Measurements from ENCODE around the gene PRPF19. TPM values are rescaled to one million over a fixed set of nuclear protein-coding genes. Genes with fewer than 3 reads are reported as not detected.
A peak's percentile ranks its signal among the peaks of the same experiment; 100 is the strongest.

PRPF19 gene
- total RNA-seq, 2 donors from 2014 or later, result 22.1 to 27.0 TPM

DNA sequence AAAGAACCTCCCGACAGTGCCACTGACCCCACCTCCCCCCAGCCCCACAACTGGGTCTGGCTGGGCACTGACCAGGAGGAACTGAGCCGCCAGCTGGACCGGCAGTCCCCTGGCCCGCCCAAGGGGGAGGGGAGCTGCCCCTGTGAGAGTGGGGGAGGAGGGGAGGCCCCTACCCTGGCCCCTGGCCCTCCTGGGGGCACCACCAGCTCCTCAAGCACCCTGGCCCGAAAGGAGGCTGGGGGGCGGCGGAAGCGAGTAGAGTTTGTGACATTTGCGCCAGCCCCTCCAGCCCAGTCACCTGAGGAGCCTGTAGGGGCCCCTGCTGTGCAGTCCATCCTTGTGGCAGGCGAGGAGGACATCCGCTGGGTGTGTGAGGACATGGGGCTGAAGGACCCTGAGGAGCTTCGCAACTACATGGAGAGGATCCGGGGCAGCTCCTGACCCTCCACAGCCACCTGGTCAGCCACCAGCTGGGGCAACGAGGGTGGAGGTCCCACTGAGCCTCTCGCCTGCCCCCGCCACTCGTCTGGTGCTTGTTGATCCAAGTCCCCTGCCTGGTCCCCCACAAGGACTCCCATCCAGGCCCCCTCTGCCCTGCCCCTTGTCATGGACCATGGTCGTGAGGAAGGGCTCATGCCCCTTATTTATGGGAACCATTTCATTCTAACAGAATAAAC, 30.2 kb upstream of the PRPF19 start:
- no peak overlapping the region for H3K4me3 ChIP-seq
- intact Hi-C loops (cut with DNase I), result no loop called here
- DNase-seq (no peak), ATAC-seq (no peak)
- WGBS, 2 donors, result 82 to 88% methylated on average over 5 to 16 of the region's 18 CpGs
- peaks cover 9% of the 10 kb centered on the region for H3K4me1 ChIP-seq
- H3K27me3 ChIP-seq, result no peaks in the 10 kb centered on the region
- no peaks in the 10 kb centered on the region for H3K36me3 ChIP-seq (replicated peaks in 1 of 2; ENCODE audit: insufficient read depth in 1 of 2, low read depth in 2 of 2)
- H3K27ac ChIP-seq, result peak overlapping the region in 1 of 4 donors; percentile 1
- no peak for TF ChIP-seq POLR2A (IDR thresholded peaks at IDR 0.05)
- no peaks in the 10 kb centered on the region for H3K9me3 ChIP-seq

DNA sequence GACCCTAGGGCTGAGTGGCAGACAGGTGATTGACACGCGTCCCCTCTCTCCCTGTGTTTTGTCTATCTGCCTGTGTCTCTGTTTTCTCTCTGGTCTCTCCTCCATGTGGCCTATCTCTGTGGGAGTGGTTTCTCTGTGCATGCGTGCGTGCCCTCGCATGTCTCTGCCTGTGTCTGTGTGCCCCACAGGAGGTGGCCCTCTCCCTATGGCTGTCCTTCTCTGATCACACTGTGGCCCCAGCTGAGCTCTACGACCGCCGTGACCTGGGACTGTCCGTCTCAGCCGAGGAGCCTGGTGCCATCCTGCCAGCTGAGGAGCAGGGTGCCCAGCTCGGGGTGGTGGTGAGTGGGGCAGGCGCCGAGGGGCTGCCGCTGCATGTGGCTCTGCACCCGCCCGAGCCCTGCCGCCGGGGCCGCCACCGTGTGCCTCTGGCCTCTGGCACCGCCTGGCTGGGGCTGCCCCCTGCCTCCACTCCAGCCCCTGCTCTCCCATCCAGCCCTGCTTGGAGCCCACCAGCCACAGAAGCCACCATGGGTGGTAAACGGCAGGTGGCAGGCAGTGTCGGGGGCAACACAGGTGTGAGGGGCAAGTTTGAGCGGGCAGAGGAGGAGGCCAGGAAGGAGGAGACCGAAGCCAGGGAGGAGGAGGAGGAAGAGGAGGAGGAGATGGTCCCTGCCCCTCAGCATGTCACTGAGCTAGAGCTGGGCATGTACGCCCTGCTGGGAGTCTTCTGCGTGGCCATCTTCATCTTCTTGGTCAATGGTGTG, 29.5 kb upstream of the PRPF19 start:
- H3K4me3 ChIP-seq, result no peak overlapping the region
- H3K27ac ChIP-seq, result no peak overlapping the region
- H3K36me3 ChIP-seq (replicated peaks in 1 of 2; ENCODE audit: insufficient read depth in 1 of 2, low read depth in 2 of 2), result no peaks in the 10 kb centered on the region
- H3K4me1 ChIP-seq, result peaks cover 9% of the 10 kb centered on the region
- WGBS, 2 donors, result 87 to 89% methylated on average over 14 to 24 of the region's 27 CpGs
- H3K27me3 ChIP-seq, result no peaks in the 10 kb centered on the region
- TF ChIP-seq, protein P1, sequence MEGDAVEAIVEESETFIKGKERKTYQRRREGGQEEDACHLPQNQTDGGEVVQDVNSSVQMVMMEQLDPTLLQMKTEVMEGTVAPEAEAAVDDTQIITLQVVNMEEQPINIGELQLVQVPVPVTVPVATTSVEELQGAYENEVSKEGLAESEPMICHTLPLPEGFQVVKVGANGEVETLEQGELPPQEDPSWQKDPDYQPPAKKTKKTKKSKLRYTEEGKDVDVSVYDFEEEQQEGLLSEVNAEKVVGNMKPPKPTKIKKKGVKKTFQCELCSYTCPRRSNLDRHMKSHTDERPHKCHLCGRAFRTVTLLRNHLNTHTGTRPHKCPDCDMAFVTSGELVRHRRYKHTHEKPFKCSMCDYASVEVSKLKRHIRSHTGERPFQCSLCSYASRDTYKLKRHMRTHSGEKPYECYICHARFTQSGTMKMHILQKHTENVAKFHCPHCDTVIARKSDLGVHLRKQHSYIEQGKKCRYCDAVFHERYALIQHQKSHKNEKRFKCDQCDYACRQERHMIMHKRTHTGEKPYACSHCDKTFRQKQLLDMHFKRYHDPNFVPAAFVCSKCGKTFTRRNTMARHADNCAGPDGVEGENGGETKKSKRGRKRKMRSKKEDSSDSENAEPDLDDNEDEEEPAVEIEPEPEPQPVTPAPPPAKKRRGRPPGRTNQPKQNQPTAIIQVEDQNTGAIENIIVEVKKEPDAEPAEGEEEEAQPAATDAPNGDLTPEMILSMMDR (IDR thresholded peaks at IDR 0.05), result no peak
- ATAC-seq, result no peak
- H3K9me3 ChIP-seq, result no peaks in the 10 kb centered on the region
- intact Hi-C loops (cut with DNase I), result no loop called here
- DNase-seq, result no peak

DNA sequence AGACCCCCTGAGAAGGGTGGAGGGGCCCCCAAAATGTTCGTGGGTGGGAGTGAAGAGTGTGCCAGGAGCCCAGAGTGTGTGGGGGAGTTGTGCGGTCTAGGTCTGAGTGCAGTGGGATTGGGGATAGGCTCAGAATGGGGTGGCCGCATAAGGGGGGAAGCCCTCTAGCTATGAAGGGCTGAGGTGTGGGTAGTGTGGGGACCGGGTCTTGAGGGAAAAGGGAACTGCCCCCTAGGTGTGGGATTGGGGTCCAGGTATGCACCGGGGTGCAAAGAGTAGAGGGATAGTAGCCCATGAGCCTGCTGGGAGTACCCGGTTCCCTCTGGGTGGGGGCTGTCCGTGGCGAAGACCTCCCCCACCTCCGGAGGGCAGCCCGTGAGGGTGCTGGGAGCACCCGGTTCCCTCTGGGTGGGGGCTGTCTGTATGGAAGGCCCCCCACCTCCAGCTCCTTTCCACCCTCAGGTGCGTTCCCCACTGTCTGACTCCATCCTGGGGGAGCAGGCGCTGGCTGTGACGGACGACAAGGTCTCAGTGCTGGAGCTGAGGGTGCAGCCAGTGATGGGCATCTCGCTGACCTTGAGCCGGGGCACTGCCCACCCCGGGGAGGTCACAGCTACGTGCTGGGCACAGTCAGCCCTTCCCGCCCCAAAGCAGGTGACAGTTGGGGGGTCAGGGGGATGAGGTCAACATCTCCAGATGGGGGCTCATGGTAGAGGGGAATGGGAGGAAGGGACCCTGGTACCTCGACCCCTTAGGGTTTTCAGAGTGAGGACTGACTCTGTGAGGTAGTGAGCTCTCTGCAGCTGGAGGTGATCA, 28.6 kb upstream of the PRPF19 start:
- WGBS, 2 donors, result 75 to 78% methylated on average over 10 to 21 of the region's 21 CpGs
- no peaks in the 10 kb centered on the region for H3K9me3 ChIP-seq
- ATAC-seq (no peak), DNase-seq (no peak)
- no peaks in the 10 kb centered on the region for H3K36me3 ChIP-seq (replicated peaks in 1 of 2; ENCODE audit: insufficient read depth in 1 of 2, low read depth in 2 of 2)
- peaks cover 7% of the 10 kb centered on the region for H3K4me1 ChIP-seq
- no peak for TF ChIP-seq POLR2A (IDR thresholded peaks at IDR 0.05)
- TF ChIP-seq, protein P1 (IDR thresholded peaks at IDR 0.05), result no peak
- intact Hi-C loops (cut with DNase I), result no loop called here
- H3K27ac ChIP-seq, result no peak overlapping the region
- no peak overlapping the region for H3K4me3 ChIP-seq
- H3K27me3 ChIP-seq, result no peaks in the 10 kb centered on the region

DNA sequence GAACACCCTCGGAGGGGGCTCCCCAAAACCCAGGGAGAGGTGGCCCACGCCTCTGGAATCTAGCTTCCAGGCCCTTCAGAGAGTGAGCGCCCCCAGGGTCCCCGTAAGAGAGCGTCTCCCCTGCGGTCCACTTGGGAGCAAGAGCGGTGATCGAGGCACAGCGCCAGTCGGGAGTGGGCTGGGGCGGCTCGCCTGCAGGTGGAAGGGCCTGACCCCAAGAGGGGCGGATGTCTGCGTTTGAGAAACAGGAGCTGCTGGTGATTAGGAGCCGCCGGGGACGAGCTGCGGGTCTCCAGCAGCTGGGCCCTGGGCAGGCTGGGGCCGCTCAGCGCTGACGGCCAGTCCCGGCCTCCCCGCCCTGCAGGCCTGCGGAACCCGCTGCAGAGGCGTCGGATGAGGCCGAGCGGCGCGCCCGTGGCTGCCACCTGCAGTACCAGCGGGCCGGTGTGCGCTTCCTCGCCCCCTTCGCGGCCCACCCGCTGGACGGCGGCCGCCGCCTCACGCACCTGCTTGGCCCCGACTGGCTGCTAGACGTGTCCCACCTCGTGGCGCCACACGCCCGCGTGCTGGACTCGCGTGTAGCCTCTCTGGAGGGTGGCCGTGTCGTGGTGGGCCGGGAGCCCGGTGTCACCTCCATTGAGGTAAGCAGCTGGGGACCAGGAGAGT, 27.9 kb upstream of the PRPF19 start:
- no peaks in the 10 kb centered on the region for H3K4me1 ChIP-seq
- no peak overlapping the region for H3K27ac ChIP-seq
- no peak overlapping the region for H3K4me3 ChIP-seq
- ATAC-seq (no peak), DNase-seq (no peak)
- intact Hi-C loops (cut with DNase I), result no loop called here
- 85 to 90% methylated on average over 13 to 34 of the region's 57 CpGs for WGBS, 2 donors
- H3K36me3 ChIP-seq (replicated peaks in 1 of 2; ENCODE audit: insufficient read depth in 1 of 2, low read depth in 2 of 2), result no peaks in the 10 kb centered on the region
- TF ChIP-seq POLR2A (IDR thresholded peaks at IDR 0.05), result no peak
- TF ChIP-seq, protein P1 (IDR thresholded peaks at IDR 0.05), result no peak
- H3K9me3 ChIP-seq, result no peaks in the 10 kb centered on the region
- H3K27me3 ChIP-seq, result no peaks in the 10 kb centered on the region
